Natural killer cell (primary cell): ENCODE data around the gene TOM1. TPM values are rescaled to one million over a fixed set of nuclear protein-coding genes. Genes with fewer than 3 reads are reported as not detected.

Experiments used
- ATAC-seq, 3 donors: fragments of 150-1000 bp in 2 of 3; fragments of 200-7000 bp in 1 of 3; cut with Tn5 transposase; 1 replicate in 1 of 3; 2 replicates in 2 of 3; pipeline ENCODE4 v1.10.0; 2021; ENCODE audit warnings: mild to moderate bottlenecking in 2 of 3, moderate library complexity in 2 of 3
- DNase-seq, 2 donors: peaks; one replicate each; pipeline versions ENCODE4 v3.0.0 to v3.0.0-alpha.2; 2013 to 2021; ENCODE audit warnings: mixed read lengths in 1 of 2
- H3K27ac ChIP-seq: one replicate; pipeline ENCODE4 v1.5.1; 2013; ENCODE audit warnings: mild to moderate bottlenecking, low read length
- H3K27me3 ChIP-seq: one replicate; pipeline ENCODE4 v1.6.1; 2013; ENCODE audit warnings: low read length; ENCODE audit not compliant: control insufficient read depth, insufficient read depth
- H3K36me3 ChIP-seq: one replicate; pipeline ENCODE4 v1.6.1; 2013; ENCODE audit warnings: low read length; ENCODE audit not compliant: control insufficient read depth, insufficient read depth
- H3K4me1 ChIP-seq: one replicate; pipeline ENCODE4 v1.6.1; 2013; ENCODE audit warnings: low read length; ENCODE audit not compliant: control insufficient read depth, insufficient read depth
- H3K4me3 ChIP-seq: one replicate; pipeline ENCODE4 v1.5.1; 2013; ENCODE audit warnings: low read length
- H3K9me3 ChIP-seq: one replicate; pipeline ENCODE4 v1.6.1; 2013; ENCODE audit warnings: low read length; ENCODE audit not compliant: control insufficient read depth, insufficient read depth
- H3K27ac Mint-ChIP-seq, 2 donors: one replicate each; pipeline ENCODE4 v1.8.0; 2022; ENCODE audit warnings: mild to moderate bottlenecking in 2 of 2, mixed read lengths in 2 of 2, moderate library complexity in 1 of 2
- H3K27me3 Mint-ChIP-seq, 2 donors: one replicate each; pipeline ENCODE4 v1.8.0; 2022; ENCODE audit warnings: low read depth in 2 of 2, mixed read lengths in 2 of 2
- H3K36me3 Mint-ChIP-seq: one replicate; pipeline ENCODE4 v1.8.0; 2022; ENCODE audit warnings: mixed read lengths
- H3K4me1 Mint-ChIP-seq, 2 donors: one replicate each; pipeline ENCODE4 v1.8.0; 2022; ENCODE audit warnings: mixed read lengths in 2 of 2
- H3K4me3 Mint-ChIP-seq: one replicate; pipeline ENCODE4 v1.8.0; 2022; ENCODE audit warnings: mild to moderate bottlenecking, moderate library complexity, mixed read lengths
- H3K9me3 Mint-ChIP-seq, 2 donors: one replicate each; pipeline ENCODE4 v1.8.0; 2022; ENCODE audit warnings: mixed read lengths in 2 of 2
- WGBS: methylation state at CpG from one replicate; pipeline ENCODE4 v1.1.7; 2013; ENCODE audit warnings: missing lambda C conversion rate; ENCODE audit not compliant: insufficient coverage; 5-methylcytosine and 5-hydroxymethylcytosine counted together
- intact Hi-C: fragments of 100-400 bp; cut with micrococcal nuclease; formaldehyde crosslinking; loops from one replicate; pipeline ENCODE4 v1.14.2; 2022
- total RNA-seq, 4 donors: library from RNA; stranded (reverse); fragments of 120-200 nt in 1 of 4; gene quantifications; one replicate each; pipeline versions ENCODE4 v1.2.3 to v1.2.4, GENCODE V29; 2013 to 2022
- TF ChIP-seq, protein P1 (sequence below): fragments of 200-600 bp; IDR thresholded peaks from one replicate; pipeline ENCODE4 v1.8.0; 2022; ENCODE audit warnings: antibody characterized with exemption

Gene TOM1
- total RNA-seq, 3 donors from 2014 or later (not counting 1 experiment from before 2014, with no cell fraction given): 102 to 132 (median 107) TPM

DNA sequence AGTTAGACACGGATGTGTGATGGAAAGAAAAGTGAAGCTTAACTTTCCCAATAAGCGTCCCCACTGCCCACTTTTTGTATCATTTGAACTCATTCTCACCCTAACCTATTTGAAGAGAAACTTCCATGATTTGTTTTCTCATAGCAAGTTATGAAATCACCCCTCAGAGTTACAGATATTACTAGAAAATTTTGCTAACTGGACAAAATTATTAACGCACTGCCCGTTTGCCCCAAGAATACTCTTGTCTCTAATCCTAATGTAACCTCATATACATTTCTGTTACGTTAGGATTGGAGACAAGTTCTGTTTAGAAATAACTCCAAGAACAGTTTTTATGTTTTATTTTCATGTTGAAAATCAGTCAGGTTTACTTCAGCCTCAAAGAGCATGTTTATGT is 25.5 kb downstream of the TOM1 start:
- DNase-seq (no peak), ATAC-seq (no peak)
- Mint-ChIP-seq H3K36me3 (no peaks in the 10 kb centered on the region), H3K9me3 (no peaks in the 10 kb centered on the region), H3K27ac (no peak overlapping the region), H3K27me3 (no peaks in the 10 kb centered on the region), H3K4me3 (no peak overlapping the region), H3K4me1 (peaks cover 3 to 6% of the 10 kb centered on the region in 2 donors)
- Histone ChIP-seq H3K4me3 (no peak overlapping the region), H3K27ac (no peak overlapping the region), H3K4me1 (peaks cover 23% of the 10 kb centered on the region), H3K36me3 (peaks cover 61% of the 10 kb centered on the region), H3K9me3 (no peaks in the 10 kb centered on the region), H3K27me3 (no peaks in the 10 kb centered on the region)
- TF ChIP-seq, protein P1, sequence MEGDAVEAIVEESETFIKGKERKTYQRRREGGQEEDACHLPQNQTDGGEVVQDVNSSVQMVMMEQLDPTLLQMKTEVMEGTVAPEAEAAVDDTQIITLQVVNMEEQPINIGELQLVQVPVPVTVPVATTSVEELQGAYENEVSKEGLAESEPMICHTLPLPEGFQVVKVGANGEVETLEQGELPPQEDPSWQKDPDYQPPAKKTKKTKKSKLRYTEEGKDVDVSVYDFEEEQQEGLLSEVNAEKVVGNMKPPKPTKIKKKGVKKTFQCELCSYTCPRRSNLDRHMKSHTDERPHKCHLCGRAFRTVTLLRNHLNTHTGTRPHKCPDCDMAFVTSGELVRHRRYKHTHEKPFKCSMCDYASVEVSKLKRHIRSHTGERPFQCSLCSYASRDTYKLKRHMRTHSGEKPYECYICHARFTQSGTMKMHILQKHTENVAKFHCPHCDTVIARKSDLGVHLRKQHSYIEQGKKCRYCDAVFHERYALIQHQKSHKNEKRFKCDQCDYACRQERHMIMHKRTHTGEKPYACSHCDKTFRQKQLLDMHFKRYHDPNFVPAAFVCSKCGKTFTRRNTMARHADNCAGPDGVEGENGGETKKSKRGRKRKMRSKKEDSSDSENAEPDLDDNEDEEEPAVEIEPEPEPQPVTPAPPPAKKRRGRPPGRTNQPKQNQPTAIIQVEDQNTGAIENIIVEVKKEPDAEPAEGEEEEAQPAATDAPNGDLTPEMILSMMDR: no peak
- 92% methylated on average over 3 of the region's 5 CpGs for WGBS
- intact Hi-C loops: no loop called here

DNA sequence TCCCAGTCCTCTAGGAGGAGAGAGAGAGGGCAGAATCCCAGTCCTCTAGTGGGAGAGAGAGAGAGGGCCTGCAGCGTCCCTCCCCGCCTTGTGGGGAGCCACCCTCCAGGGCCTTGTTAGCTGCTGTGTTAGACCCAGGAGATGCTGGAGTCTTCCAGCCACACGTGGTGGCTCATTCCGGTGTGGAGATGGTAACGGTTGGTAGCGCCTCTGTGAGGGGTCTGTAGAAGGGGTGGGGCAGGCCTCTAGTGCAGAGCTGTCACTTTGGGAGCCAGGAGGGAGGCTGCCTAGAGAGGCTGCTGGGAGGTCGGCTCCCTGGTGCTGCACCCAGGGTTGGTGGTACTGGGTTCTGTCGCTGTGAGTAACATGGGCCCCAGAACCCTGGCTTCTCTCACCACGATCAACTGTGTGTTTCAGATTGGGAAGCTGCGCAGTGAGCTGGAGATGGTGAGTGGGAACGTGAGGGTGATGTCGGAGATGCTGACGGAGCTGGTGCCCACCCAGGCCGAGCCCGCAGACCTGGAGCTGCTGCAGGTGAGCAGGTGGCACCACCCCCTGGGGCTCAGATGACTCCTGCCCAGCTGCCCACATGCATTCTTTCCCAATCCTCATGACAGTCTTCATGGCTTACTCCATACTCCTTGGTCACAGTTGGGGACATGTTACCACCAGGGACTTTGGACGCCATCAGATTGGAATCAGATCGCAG is 27.3 kb downstream of the TOM1 start:
- peaks cover 61% of the 10 kb centered on the region for H3K36me3 ChIP-seq
- no peak overlapping the region for H3K27ac ChIP-seq
- Mint-ChIP-seq H3K9me3 (no peaks in the 10 kb centered on the region), H3K27ac (peak overlapping the region in 1 of 2 donors; percentile 38), H3K27me3 (no peaks in the 10 kb centered on the region), H3K4me1 (peaks cover 6 to 12% of the 10 kb centered on the region in 2 donors), H3K4me3 (no peak overlapping the region), H3K36me3 (no peaks in the 10 kb centered on the region)
- H3K27me3 ChIP-seq: no peaks in the 10 kb centered on the region
- H3K4me1 ChIP-seq: peaks cover 28% of the 10 kb centered on the region
- no peaks in the 10 kb centered on the region for H3K9me3 ChIP-seq
- H3K4me3 ChIP-seq: no peak overlapping the region
- WGBS: 96% methylated on average over 17 of the region's 17 CpGs
- ATAC-seq (no peak), DNase-seq (no peak)
- TF ChIP-seq, protein P1: no peak
- intact Hi-C loops: no loop called here

DNA sequence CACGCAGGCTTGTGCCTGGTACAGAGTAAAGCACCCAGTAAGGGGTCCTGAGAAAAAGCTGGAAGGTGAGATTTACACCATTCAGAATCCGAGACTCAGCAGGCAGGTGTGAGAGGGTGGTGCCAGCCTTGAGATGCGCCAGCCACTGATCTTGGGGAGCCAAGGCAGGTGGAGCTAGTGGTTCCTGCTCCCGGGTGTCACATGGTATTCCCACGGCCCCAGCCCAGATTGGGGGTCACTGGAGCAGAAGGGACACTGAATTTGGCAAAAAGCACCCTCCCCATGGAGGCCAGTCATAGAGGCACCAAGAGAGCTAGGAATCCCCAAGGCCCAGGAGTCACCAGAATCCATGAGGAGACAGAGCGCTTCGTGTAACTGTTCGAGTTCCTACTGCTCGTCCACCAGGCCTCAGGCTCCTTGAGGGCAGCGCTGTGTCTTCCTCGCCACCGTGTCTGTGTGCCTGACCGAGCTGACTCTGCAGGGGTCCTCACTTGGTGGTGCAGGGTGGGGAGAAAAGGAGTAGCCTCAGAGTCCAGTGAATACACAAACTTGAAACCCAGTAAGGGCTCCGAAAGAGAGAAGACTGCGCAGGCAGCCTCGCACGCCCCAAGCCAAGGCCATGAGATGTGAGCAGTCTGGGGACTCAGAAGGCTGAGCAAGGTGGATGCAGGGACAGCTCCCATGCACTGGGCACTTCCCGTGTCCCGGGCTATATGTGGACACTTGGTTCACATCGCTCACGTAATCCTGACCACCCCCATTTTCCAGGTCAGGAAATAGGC is 28.2 kb downstream of the TOM1 start:
- TF ChIP-seq, protein P1: no peak
- Histone ChIP-seq H3K27me3 (no peaks in the 10 kb centered on the region), H3K27ac (no peak overlapping the region), H3K4me1 (peaks cover 28% of the 10 kb centered on the region), H3K36me3 (peaks cover 59% of the 10 kb centered on the region), H3K4me3 (no peak overlapping the region), H3K9me3 (no peaks in the 10 kb centered on the region)
- ATAC-seq: no peak
- DNase-seq: no peak
- H3K9me3 Mint-ChIP-seq: no peaks in the 10 kb centered on the region
- no peak overlapping the region for H3K27ac Mint-ChIP-seq
- no peak overlapping the region for H3K4me3 Mint-ChIP-seq
- H3K36me3 Mint-ChIP-seq: no peaks in the 10 kb centered on the region
- H3K27me3 Mint-ChIP-seq: no peaks in the 10 kb centered on the region
- H3K4me1 Mint-ChIP-seq: peaks cover 6 to 12% of the 10 kb centered on the region in 2 donors
- 96% methylated on average over 21 of the region's 21 CpGs for WGBS
- intact Hi-C loops: no loop called here
